ENCODE results near the gene RNF44. TPM values are rescaled to one million over a fixed set of nuclear protein-coding genes. Genes with fewer than 3 reads are reported as not detected.

The RNF44 gene
- total and polyA plus RNA-seq, 2 of the 13 experiments (the other 11 are each of a cell fraction or from before 2014, with no cell fraction given): 9.2 to 16.8 TPM

GRCh38 chr5:176578391-176578808 lies 41.2 kb upstream of the RNF44 start:
- peak; percentile 45 for DNase-seq (ENCODE audit: low spot score)
- TF ChIP-seq XRCC5 (optimal IDR thresholded peaks at IDR 0.05; ENCODE audit: low read length): peak; percentile 24
- peak; percentile 61; the same call in 1 of the 2 replicates for TF ChIP-seq ZBTB4 (CRISPR knock-in tag; IDR thresholded peaks at IDR 0.05; ENCODE audit: borderline replicate concordance)
- peak; percentile 100 for TF ChIP-seq ZBTB33 (CRISPR knock-in tag; IDR thresholded peaks at IDR 0.05)
- TF ChIP-seq ZBTB38 (CRISPR knock-in tag; IDR thresholded peaks at IDR 0.05): peak; percentile 87
- 0 out of 2 replicates have a peak, but pooled peaks have one; percentile 20 for TF ChIP-seq SMC3 (IDR thresholded peaks at IDR 0.05; ENCODE audit: low read length)
- peak; percentile 49 for TF ChIP-seq STAG1 (CRISPR knock-in tag; IDR thresholded peaks at IDR 0.05)
- no peak for TF ChIP-seq POLR2G (IDR thresholded peaks at IDR 0.05; ENCODE audit: low read depth, low read length)
- TF ChIP-seq MAX (IDR thresholded peaks at IDR 0.05): peak; percentile 28; the same call in 1 of the 2 replicates
- no peak for TF ChIP-seq ZNF557 (CRISPR knock-in tag; IDR thresholded peaks at IDR 0.05)
- peak; percentile 96 for TF ChIP-seq ZNF768 (CRISPR knock-in tag; IDR thresholded peaks at IDR 0.05)
- TF ChIP-seq HMG20B (CRISPR knock-in tag; conservative IDR thresholded peaks at IDR 0.05): no peak
- no peak for TF ChIP-seq ZNF207 (IDR thresholded peaks at IDR 0.05; ENCODE audit: borderline replicate concordance)
- TF ChIP-seq CTCF (CRISPR knock-in tag; IDR thresholded peaks at IDR 0.05): peak; percentile 55
- TF ChIP-seq GABPB1 (CRISPR knock-in tag; IDR thresholded peaks at IDR 0.05): no peak

More at GRCh38 chr5:176578391-176578808, 41.2 kb upstream of the RNF44 start:
- intact Hi-C loops (cut with micrococcal nuclease; ENCODE audit: unreplicated experiment) (no loop called here), in situ Hi-C loops (cut with HindIII; ENCODE audit: extremely low pct_ligation_motif_present, low pct_unique_long_range_greater_than_20kb) (loop anchor here (25.0 kb wide), 1 partner anchor 841 kb away; no protein-coding TSS in a partner anchor)
- Histone ChIP-seq H3K9me3 (ENCODE audit: low read length) (no peaks in the 10 kb centered on the region), H3K27me3 (ENCODE audit: control insufficient read depth in 1 of 2, insufficient read depth in 2 of 2, low read length in 2 of 2) (no peaks in the 10 kb centered on the region), H2AFZ (ENCODE audit: low read length) (no peak overlapping the region), H3K27ac (ENCODE audit: extremely low read length, insufficient read depth, low read length) (no peak overlapping the region), H3K79me2 (ENCODE audit: insufficient read depth, low read length) (no peaks in the 10 kb centered on the region), H3K36me3 (replicated peaks in 1 of 2; ENCODE audit: control insufficient read depth in 1 of 2, insufficient read depth in 2 of 2, low read length in 2 of 2) (peaks cover 3 to 13% of the 10 kb centered on the region in 2 experiments; a peak in 4 of 5 replicates), H4K20me1 (ENCODE audit: insufficient read depth, low read length) (no peaks in the 10 kb centered on the region), H3K4me2 (ENCODE audit: low read depth, low read length) (no peak overlapping the region), H3K4me1 (ENCODE audit: insufficient read depth, low read length) (no peaks in the 10 kb centered on the region), H3K9ac (ENCODE audit: insufficient read depth, low read depth, low read length) (no peak overlapping the region), H3K4me3 (replicated peaks in 1 of 3; ENCODE audit: insufficient read depth in 1 of 3, low read depth in 2 of 3, low read length in 3 of 3) (no peak overlapping the region)
- WGBS (ENCODE audit: low lambda C conversion rate): 90% methylated on average over 4 of the region's 15 CpGs
- FAIRE-seq (no peak), ATAC-seq (peak; percentile 65)
- BruUV-seq (replicated peaks): no TSS peak
- CTCF ChIA-PET (ENCODE audit: low intra/inter-chr PET ratio, low total read pairs): interaction anchor here (1.6 kb wide), 1 partner anchor 162 kb away, joined by 5 read pairs; the partner anchor contains the start of gene CLTB
- POLR2A ChIA-PET: no interaction called here

Data from HepG2 (cell line).